Spleen (tissue), 7 donors: ENCODE results near the gene CACNA1C.

Experiments used
- POLR2A ChIP-seq, 3 donors: fragments of 450-650 bp; IDR thresholded peaks; one replicate each; pipeline ENCODE4 v1.5.1; 2017; ENCODE audit warnings: antibody characterized with exemption in 3 of 3, mild to moderate bottlenecking in 1 of 3
- TF ChIP-seq, protein P1 (sequence below), 11 experiments: fragments of 200-600 bp in 7 of 11; fragments of 450-650 bp in 4 of 11; sonication (generic) in 4 of 11; IDR thresholded peaks in 8 of 11; conservative IDR thresholded peaks in 3 of 11; 1 replicate in 7 of 11; 2 replicates in 4 of 11; pipeline versions ENCODE4 v1.4.0 to v1.8.0; 2016 to 2021; ENCODE audit warnings: antibody characterized with exemption in 11 of 11, inconsistent platforms in 4 of 11, mild to moderate bottlenecking in 1 of 11
- donor health status: DM: no; HTN: no; CAD: no; lungs with moderate emphysema.
- donor health status: DM: no; HTN: no; CAD: no.
- donor health status: DM: no; HTN: no; CAD: no.

DNA sequence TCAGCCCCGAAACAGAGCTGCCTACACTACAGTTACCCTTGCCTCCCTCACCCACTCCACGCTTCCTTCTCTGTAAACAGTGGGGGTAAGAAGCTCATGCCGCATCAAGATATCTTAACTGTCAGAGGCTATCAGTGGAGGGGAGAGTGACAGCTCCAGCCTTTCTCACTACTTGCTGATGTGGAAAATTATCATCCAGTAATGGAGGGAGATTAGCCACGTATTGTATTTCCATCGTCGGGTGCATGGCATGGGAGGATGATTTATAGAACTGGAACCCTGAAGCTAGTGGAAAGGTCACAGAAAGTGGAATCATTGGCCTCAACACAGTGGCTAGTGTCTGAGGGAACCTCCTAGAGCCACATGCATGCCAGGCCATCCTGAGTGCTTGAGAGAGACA lies 471.1 kb downstream of the CACNA1C start:
- TF ChIP-seq, protein P1, sequence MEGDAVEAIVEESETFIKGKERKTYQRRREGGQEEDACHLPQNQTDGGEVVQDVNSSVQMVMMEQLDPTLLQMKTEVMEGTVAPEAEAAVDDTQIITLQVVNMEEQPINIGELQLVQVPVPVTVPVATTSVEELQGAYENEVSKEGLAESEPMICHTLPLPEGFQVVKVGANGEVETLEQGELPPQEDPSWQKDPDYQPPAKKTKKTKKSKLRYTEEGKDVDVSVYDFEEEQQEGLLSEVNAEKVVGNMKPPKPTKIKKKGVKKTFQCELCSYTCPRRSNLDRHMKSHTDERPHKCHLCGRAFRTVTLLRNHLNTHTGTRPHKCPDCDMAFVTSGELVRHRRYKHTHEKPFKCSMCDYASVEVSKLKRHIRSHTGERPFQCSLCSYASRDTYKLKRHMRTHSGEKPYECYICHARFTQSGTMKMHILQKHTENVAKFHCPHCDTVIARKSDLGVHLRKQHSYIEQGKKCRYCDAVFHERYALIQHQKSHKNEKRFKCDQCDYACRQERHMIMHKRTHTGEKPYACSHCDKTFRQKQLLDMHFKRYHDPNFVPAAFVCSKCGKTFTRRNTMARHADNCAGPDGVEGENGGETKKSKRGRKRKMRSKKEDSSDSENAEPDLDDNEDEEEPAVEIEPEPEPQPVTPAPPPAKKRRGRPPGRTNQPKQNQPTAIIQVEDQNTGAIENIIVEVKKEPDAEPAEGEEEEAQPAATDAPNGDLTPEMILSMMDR (IDR thresholded peaks at IDR 0.05 in 8 of 11, conservative IDR thresholded peaks at IDR 0.05 in 3 of 11) = no peak
- TF ChIP-seq POLR2A (IDR thresholded peaks at IDR 0.05) = no peak
